Islet of Langerhans (tissue), 1 donor: Measurements from ENCODE around the gene TMEM183A.

ENCODE experiments used
- FAIRE-seq: peaks from one replicate; lab custom pipeline; 2011; peaks lifted over from hg19 to GRCh38; lab: Jason Lieb, UNC

Gene TMEM183A

GRCh38 chr1:203031467-203031866 lies 24.3 kb downstream of the TMEM183A start:
- FAIRE-seq: no peak

DNA sequence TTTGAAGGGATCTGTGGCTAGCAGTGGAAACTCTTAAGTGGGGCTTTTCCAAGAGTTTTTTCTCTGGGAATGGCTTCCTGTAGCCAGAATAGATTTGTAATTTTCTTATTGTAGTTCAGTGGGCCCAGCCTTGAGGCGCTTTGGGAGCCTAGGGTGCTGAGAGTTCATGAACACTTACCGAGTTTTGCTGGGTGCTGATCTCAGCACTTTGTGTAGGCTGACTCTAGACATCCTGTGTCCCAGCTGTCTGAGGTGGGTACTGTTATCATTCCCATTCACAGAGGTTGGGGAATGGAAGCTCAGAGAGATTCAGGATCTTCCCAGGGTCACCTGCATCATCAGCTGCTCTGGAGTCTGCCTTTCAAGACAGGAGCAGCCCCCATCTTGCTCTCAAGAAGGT lies 26.1 kb downstream of the TMEM183A start:
- FAIRE-seq: no peak

DNA sequence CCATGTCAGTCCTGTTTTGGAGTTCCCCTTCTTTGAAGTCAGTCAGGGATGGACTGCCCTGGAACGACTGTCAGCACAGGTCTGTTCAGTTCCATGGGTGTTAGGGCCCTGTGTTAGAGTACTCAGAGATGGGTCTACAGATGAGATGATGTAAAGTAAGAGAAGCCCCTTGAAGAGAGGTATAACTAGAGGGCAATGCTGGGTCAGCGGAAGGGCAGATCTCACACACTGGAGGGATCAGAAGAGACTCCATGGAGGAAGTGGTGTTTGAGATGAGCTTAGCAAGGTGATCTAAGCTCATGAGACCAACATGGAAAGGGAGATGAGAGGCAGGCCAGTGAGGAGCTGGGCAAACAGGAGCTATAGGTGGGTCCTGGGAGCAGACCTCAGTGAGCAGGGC lies 26.7 kb downstream of the TMEM183A start:
- FAIRE-seq: no peak

DNA sequence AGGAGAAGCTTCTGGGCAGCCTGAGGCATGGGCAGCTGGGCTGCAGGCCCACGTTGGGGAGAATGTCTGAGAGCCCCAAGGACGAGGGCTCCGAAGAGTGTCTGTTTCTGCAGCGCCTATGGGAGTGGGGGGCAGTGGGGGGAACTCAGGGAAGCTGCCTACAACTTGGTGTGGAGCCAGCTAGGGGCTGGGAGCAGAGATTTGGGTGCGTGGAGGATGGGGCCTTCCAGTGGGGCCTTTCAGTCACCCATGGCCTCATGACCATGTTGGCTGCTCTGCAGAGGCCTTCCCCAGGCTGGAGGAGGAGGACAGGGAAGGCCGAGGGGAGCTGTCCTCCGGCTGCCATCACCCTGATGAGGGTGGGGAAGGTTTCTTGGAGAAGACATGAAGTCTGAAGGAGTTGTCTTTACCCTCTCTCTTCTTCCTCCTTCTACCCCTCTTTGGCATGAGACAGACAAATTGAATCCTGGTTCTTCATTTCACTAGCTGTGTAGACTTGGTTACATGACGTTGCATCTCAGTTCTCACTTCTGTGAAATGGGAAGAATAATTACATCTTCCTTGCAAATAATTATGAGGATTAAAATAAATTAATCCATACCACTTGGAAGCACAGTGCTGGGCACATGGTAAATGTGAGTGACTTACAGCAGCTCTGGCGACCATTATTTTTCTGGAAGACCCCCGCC lies 27.4 kb downstream of the TMEM183A start:
- FAIRE-seq: no peak

DNA sequence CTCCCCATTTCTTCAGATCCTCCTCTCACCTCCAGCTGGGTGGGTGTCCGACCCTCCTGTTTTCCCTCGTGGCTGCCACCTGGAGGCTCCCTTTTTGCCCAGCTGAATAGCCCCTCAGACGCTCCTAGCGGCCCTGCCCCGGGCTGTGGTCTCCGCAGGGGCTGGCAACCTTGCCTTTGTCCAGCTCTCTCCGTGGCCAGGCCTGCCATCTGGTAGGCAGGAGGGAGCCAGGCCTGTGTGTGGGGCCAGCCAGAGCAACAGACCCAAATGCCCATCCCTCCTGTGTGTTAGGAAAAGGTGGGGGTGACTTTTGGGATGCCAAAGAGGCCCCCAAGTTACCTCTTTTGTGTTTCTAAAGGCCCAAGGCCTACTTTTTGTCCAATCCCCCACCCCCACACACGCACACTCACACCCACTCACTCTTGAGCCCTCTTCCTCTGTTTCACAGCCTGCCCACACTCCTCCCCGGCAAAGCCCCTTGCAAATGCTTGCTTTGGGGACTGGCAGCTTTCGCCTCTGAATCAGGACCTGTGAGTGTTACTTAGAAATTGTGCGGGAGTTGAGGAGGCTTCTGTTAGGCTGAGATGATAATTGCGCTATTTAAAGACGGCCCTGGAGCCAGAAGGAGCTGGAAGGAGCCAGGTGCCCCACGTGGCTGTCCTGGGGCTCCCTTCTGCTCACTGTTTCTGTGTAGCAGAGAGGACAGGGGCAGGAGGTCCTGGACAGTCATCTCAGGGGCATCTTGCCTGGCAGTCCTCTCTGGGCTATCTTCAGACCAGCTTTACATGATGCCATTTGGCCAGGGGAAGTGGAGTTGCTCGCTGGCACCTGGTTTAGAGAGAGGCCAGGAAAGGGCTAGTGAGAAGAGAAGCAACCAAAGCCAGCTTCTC lies 28.2 kb downstream of the TMEM183A start:
- FAIRE-seq: no peak

DNA sequence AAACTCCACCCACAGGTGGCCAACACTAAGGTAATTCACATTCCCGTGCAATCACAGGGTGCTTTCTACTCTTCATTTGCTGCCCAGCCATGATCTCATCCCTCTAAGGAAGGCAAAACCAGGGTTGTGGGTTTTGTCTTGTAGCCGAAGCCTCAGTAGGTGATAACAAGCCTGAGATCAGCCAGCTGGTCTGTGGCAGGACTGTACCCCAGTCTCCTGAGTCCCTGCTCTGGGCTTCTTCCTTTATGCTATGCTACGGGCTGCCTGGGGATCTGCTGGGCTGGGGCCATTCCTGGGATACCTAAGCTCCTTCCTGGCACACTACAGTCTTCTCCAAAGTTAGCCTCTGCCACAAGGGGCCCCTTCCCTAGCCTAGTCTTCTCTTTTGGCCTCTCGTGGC lies 29.0 kb downstream of the TMEM183A start:
- no peak for FAIRE-seq

- no peak for FAIRE-seq
Measured at GRCh38 chr1:203036537-203036936, 29.4 kb downstream of the TMEM183A start.

GRCh38 chr1:203037509-203038190 lies 30.5 kb downstream of the TMEM183A start:
- no peak for FAIRE-seq

DNA sequence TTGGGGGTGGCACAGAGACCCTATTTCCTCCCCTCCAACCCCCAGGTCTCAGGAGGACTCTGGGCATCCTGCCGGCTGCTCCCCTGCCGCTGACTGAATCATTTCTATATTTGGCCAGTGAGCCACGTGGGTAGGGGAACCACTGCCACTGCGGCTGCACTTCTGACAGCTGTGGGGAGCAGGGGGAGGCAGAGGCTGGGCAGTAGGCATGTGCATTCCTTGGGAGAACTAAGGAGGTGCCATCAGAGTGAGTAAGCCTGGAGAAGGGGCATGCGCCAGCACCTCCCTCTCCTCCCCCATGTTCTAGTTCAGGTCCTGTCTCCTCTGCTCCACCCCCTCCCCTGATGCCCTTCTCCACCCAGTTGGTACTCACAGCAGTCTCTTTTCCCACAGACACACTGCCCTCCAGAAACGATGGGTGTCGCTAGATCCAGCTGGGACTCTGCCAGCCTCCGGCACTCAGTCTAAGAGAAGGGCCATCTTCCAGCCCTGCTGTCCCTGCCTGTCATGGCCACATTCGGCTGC lies 31.1 kb downstream of the TMEM183A start:
- no peak for FAIRE-seq

- FAIRE-seq: no peak
Measured at GRCh38 chr1:203038891-203039608, 31.9 kb downstream of the TMEM183A start.

- no peak for FAIRE-seq
Measured at GRCh38 chr1:203039609-203040512, 32.7 kb downstream of the TMEM183A start.

DNA sequence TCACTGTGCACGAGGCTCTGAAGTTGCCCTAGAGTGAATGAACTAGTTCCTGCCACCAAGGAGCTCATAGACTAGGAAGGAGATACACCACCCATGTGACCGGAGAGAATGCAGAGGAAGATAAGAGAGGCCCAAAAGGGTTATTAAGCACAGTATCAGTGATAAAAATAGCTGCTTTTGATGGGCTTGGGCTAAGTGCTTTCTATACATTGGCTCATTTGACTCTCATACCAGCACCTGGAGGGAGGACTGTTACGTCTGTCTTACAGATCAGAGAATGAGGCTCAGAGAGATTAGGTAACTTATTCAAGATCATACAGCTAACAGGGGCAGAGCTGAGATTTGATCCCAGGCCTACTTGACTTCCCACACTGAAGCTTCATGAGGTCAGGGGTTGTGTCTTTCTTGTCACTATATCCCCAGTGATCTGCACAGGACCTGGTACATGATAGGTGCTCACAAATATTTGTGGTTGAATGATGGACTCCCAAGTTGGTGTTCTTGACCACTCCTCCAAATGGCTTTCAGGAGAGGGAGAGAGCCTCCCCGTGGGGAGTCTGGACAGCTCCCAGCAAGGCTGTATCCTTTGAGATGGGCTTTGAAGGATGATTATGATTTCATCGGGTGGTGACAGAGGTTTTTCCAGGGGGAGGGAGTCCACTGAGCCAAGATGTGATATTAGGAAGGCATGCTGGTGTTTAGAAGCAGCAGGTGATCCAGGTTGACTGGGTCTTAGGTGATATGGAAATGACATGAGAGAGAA lies 33.5 kb downstream of the TMEM183A start:
- no peak for FAIRE-seq

GRCh38 chr1:203041351-203041932 lies 34.3 kb downstream of the TMEM183A start:
- FAIRE-seq: no peak

DNA sequence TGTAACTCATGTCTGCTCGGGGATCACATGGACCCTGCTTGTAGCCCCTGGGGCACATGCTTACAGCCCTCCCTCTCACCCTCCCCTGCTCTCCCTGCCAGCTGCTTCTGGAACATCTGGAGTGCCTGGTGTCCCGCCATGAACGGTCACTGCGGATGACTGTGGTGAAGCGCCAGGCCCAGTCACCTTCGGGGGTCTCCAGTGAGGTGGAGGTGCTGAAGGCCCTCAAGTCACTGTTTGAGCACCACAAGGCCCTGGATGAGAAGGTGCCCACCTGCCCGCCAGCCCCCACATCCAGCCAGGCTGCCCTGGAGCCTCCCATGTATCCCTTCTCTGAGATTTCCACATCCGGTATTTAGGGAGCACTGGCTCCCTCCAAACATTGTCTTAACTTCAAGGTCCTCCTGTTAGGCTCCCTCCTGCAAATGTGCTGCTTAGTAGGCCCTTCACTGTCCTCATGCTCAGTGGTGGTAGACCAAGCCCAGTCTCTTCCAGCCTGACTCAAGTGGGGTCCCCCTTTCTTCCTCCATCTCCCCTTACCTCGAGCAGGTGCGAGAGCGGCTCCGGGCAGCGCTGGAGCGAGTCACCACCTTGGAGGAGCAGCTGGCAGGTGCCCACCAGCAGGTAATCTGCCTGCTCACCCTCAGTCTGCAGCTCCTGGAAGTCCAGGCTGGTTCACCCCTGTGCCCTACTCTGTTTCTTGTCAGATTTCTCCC lies 36.8 kb downstream of the TMEM183A start:
- FAIRE-seq: no peak

- no peak for FAIRE-seq
Measured at GRCh38 chr1:203044546-203045250, 37.5 kb downstream of the TMEM183A start.

- no peak for FAIRE-seq
Measured at GRCh38 chr1:203045336-203045735, 38.2 kb downstream of the TMEM183A start.

GRCh38 chr1:203045821-203046594 lies 38.8 kb downstream of the TMEM183A start:
- no peak for FAIRE-seq
